Gastroesophageal sphincter (tissue), 4 donors: ENCODE data around the gene IQSEC1. TPM values are rescaled to one million over a fixed set of nuclear protein-coding genes. Genes with fewer than 3 reads are reported as not detected.
A peak's percentile ranks its signal among the peaks of the same experiment; 100 is the strongest.

Experiments
- ATAC-seq: fragments of 150-250 bp; one replicate; pipeline ENCODE4 v1.9.1; 2016; ENCODE audit warnings: mild to moderate bottlenecking, moderate library complexity
- H3K27ac ChIP-seq, 4 donors: fragments of 200-600 bp; sonication (generic) in 3 of 4; 1 replicate in 3 of 4; 2 replicates in 1 of 4; pipeline ENCODE4 v1.5.1; 2016 to 2019
- H3K27me3 ChIP-seq: fragments of 200-600 bp; sonication (generic); one replicate; pipeline ENCODE4 v1.5.1; 2019
- H3K36me3 ChIP-seq, 2 donors: fragments of 200-600 bp; sonication (generic); one replicate each; pipeline ENCODE4 v1.5.1; 2019; ENCODE audit warnings: control low read depth in 1 of 2
- H3K4me1 ChIP-seq, 3 donors: fragments of 200-600 bp; sonication (generic); 1 replicate in 2 of 3; 2 replicates in 1 of 3; pipeline ENCODE4 v1.5.1; 2016 to 2019; ENCODE audit warnings: control low read depth in 2 of 3
- H3K4me3 ChIP-seq, 2 donors: fragments of 200-600 bp; sonication (generic); one replicate each; pipeline ENCODE4 v1.5.1; 2019; ENCODE audit warnings: mild to moderate bottlenecking in 1 of 2, moderate library complexity in 1 of 2
- H3K9me3 ChIP-seq, 3 donors: fragments of 200-600 bp; sonication (generic); one replicate each; pipeline ENCODE4 v1.5.1; 2017 to 2019; ENCODE audit warnings: control low read depth in 2 of 3
- EP300 ChIP-seq: sonication (generic); formaldehyde crosslinking; IDR thresholded peaks from one replicate; pipeline ENCODE4 v1.6.1; 2017; ENCODE audit warnings: antibody characterized with exemption, mild to moderate bottlenecking
- POLR2A ChIP-seq, 2 donors: fragments of 450-650 bp; IDR thresholded peaks; one replicate each; pipeline ENCODE4 v1.6.1; 2017; ENCODE audit warnings: antibody characterized with exemption in 2 of 2, mild to moderate bottlenecking in 2 of 2, moderate library complexity in 1 of 2
- POLR2AphosphoS5 ChIP-seq: sonication (generic); formaldehyde crosslinking; IDR thresholded peaks from one replicate; pipeline ENCODE4 v1.6.1; 2017; ENCODE audit warnings: antibody characterized with exemption
- WGBS, 2 donors: methylation state at CpG; one replicate each; pipeline ENCODE4 v1.1.5; 2018; ENCODE audit warnings: low coverage in 1 of 2; 5-methylcytosine and 5-hydroxymethylcytosine counted together
- total RNA-seq, 4 donors: library from RNA; depleted of rRNA; stranded (reverse); fragments of >200 nt; gene quantifications; one replicate each; pipeline ENCODE4 v1.1.0, GENCODE V29; 2016
- TF ChIP-seq, protein P1 (sequence below), 4 experiments: fragments of 200-600 bp in 2 of 4; fragments of 450-650 bp in 2 of 4; sonication (generic) in 1 of 4; IDR thresholded peaks; one replicate each; pipeline ENCODE4 v1.5.1; 2017 to 2019; ENCODE audit warnings: antibody characterized with exemption in 4 of 4, mild to moderate bottlenecking in 2 of 4, moderate library complexity in 2 of 4

IQSEC1 gene
- total RNA-seq = 100 to 1,000 TPM in 1 of 4 donors, 10 to 100 TPM in 3; 49.5 to 104 (median 61.7) TPM

DNA sequence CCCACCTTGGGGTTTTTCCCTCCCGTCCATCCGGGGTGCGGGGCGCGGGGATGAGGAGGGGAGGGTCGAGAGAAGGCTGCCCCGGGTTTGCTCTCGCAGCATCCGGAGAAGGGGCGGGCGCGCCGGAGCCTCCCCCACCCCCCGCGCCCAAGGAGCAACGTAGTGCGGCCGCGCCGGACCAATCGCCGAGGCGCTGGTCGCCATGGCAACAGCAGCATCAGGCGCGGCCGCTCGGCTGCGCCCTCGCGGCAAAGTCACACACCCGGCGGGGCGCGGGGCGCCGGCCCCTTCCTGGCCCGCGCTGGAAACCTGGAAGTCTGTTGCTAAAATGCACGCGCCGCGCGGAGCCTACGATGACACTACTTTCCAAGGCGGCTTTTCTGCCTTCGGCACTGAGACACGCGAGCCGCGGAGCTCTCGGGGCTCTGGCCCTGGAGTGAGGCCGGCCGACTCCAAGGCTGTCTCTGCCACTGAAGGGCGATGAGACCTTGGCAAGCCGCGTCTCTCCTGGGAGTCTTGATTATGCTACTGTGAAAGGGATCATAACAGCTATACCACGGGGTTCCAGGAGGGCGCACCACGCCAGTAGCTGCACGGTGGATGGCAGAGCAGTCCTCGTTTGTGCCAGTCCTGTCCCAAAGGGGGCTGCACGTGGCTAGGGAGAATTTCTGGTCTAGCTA, at the start of gene IQSEC1:
TSS of gene IQSEC1 (minus strand) at position 104 of the 680 bp plus-strand sequence. CDS start 415 bp downstream, outside the sequence.
- no peak within 1 kb of the TSS for H3K27ac ChIP-seq
- no CpG with 5 or more reads among the region's 63 CpGs for WGBS, 2 donors
- H3K4me1 ChIP-seq = peaks cover 0 to 36% (median 18%) of the 10 kb centered on the region in 3 donors
- H3K9me3 ChIP-seq = no peaks in the 10 kb centered on the region
- H3K27me3 ChIP-seq = peaks cover 57% of the 10 kb centered on the region
- H3K4me3 ChIP-seq = peak within 1 kb of the TSS in 1 of 2 donors; percentile 34
- TF ChIP-seq POLR2AphosphoS5 (no peak), POLR2A (IDR thresholded peaks at IDR 0.05) (no peak), EP300 (no peak)
- TF ChIP-seq, protein P1, sequence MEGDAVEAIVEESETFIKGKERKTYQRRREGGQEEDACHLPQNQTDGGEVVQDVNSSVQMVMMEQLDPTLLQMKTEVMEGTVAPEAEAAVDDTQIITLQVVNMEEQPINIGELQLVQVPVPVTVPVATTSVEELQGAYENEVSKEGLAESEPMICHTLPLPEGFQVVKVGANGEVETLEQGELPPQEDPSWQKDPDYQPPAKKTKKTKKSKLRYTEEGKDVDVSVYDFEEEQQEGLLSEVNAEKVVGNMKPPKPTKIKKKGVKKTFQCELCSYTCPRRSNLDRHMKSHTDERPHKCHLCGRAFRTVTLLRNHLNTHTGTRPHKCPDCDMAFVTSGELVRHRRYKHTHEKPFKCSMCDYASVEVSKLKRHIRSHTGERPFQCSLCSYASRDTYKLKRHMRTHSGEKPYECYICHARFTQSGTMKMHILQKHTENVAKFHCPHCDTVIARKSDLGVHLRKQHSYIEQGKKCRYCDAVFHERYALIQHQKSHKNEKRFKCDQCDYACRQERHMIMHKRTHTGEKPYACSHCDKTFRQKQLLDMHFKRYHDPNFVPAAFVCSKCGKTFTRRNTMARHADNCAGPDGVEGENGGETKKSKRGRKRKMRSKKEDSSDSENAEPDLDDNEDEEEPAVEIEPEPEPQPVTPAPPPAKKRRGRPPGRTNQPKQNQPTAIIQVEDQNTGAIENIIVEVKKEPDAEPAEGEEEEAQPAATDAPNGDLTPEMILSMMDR (IDR thresholded peaks at IDR 0.05) = no peak
- no peaks in the 10 kb centered on the region for H3K36me3 ChIP-seq
- ATAC-seq = peak; percentile 57

DNA sequence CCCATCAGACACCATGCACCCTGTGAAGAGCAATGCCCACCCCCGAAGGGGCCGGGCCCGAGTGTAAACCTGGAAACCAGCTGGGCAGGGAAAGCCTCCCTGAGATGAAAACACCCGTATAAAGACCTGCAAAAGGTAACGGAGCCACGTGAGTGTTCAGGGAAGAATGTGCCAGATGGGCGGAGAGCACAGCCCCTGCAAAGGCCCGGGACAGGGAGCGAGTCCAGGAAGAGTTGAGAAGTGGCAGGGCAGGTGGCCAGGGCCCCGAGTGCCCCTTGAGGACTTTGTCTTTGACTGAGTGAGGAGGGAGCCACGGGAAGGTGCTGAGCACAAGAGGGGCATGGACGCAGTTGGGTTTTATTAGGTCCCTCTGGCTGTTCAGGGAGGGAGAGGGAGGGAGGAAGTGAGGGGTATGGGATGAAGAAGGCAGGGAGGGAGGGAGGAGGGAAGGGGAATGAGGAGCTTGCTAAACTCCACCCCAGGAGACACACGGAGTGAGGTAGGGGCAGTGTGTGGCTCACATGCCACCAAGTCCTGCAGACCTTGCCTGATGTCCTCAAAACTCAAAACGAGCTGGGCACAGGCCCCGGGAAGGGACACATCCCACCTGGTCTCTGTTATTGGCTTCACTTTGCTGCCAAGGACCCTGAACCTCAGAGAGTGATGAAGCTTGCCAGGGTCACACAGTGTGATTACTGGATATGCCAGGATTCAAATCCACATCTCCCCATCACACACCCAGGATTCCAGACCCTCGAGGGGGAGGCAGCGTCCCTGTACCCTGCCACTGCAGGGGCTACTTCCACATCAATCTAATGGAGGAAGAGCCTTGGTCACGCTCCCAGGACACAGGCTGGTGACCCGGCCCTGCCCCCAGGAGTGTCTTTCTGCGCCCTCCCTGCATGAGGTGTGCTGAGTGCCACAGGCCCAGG, 49.1 kb upstream of the IQSEC1 start:
- H3K9me3 ChIP-seq = no peaks in the 10 kb centered on the region
- no peaks in the 10 kb centered on the region for H3K36me3 ChIP-seq
- no peak for ATAC-seq
- H3K4me1 ChIP-seq = no peaks in the 10 kb centered on the region
- WGBS, 2 donors = 51 to 59% methylated on average over 5 to 10 of the region's 20 CpGs
- H3K27ac ChIP-seq = no peak overlapping the region
- no peak overlapping the region for H3K4me3 ChIP-seq
- H3K27me3 ChIP-seq = peaks cover 16% of the 10 kb centered on the region
- TF ChIP-seq POLR2A (IDR thresholded peaks at IDR 0.05) (no peak), POLR2AphosphoS5 (no peak), EP300 (no peak)
- TF ChIP-seq, protein P1 (IDR thresholded peaks at IDR 0.05) = no peak

DNA sequence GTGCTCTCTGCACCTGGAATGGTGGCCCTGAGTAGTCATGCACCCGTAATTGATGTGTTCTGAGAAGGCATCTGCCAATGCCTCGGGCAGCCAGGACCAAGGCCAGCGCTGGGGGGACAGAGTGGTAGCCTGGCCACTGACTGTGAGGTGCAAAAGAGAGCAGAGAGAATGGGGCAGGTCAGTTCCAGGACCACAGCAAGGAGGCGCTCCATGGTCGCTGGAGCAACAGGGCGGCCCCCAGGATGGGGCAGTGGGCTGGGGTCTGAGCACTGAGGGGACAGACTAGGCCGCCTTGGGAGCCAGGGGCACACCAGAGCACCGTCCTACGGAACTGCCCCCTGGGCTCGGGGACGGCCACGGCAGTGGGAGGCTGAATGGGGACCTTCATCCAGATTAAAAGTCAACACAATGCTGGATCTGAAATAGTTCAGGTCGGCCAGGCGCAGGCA, 48.3 kb upstream of the IQSEC1 start:
- Histone ChIP-seq H3K27ac (no peak overlapping the region), H3K27me3 (peaks cover 16% of the 10 kb centered on the region), H3K9me3 (no peaks in the 10 kb centered on the region), H3K4me3 (no peak overlapping the region), H3K4me1 (no peaks in the 10 kb centered on the region), H3K36me3 (no peaks in the 10 kb centered on the region)
- TF ChIP-seq POLR2A (IDR thresholded peaks at IDR 0.05) = no peak
- TF ChIP-seq, protein P1 (IDR thresholded peaks at IDR 0.05) = no peak
- no peak for TF ChIP-seq EP300
- TF ChIP-seq POLR2AphosphoS5 = no peak
- no peak for ATAC-seq
- 80% methylated on average over 2 of the region's 14 CpGs; no CpG with 5 or more reads in 1 of the 2 donors for WGBS, 2 donors

DNA sequence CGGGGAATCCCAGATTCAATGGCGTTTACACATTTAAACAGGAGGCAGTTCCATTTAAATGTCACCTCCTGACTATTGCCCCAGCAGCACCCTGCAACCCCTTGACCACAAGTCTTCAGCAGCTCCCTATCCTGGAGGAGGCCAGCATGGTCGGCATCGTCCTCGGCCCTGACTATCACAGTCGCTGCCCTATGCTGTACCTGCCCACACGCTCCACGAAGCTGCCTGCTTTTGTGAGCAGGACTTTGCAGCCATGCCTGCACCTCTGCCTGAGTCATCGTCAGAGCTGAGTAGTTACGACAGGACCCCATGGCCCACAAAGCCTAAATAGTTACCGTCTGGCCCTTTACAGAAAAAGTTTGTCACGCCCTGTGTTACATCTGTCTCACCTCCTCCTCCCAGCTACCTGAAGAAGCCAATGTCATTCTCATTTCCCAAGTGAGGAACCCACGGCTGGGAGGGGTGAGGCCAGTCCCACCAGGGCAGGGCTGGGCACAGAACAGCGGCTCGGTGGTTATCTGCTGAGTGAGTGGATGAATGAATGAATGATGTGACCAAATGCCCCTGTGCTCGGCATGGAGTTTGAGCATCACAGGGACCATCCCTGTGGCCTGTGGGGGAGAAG, 47.8 kb upstream of the IQSEC1 start:
- no peak overlapping the region for H3K27ac ChIP-seq
- TF ChIP-seq POLR2A (IDR thresholded peaks at IDR 0.05) = no peak
- no peak for TF ChIP-seq POLR2AphosphoS5
- TF ChIP-seq, protein P1 (IDR thresholded peaks at IDR 0.05) = no peak
- no peak for TF ChIP-seq EP300
- H3K36me3 ChIP-seq = no peaks in the 10 kb centered on the region
- H3K9me3 ChIP-seq = no peaks in the 10 kb centered on the region
- no peak overlapping the region for H3K4me3 ChIP-seq
- H3K4me1 ChIP-seq = no peaks in the 10 kb centered on the region
- no peak for ATAC-seq
- WGBS, 2 donors = 63 to 100% methylated on average over 1 to 2 of the region's 16 CpGs
- peaks cover 19% of the 10 kb centered on the region for H3K27me3 ChIP-seq
